ENCODE measurements around the gene SYN1.

Gene SYN1

DNA sequence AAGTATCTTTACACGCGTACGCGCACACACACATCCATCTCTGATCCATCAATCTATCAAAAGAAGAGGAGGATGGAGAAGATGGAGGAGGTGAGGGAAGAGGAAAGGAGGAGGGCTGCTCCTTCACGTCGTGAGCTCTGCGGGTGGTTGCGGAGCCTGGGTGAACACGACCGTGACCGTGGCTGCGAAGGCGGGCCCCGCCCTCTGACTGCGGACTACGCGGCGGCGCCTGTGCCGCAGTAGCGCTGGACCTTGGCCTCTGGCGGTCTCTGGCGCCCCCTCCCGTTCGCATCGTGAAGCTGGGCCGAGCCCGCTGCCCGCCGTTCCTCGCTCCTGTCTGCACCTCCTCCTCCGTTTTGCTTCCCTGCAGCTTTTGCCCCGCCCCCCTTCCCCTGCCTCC lies 96.4 kb downstream of the SYN1 start:
- no peak for DNase-seq (ENCODE audit: low read depth)
